T1000 (cell line): ENCODE results near the gene FAM76B.

Source experiments
- DNase-seq: peaks from one replicate; lab custom pipeline; 2025; ENCODE audit warnings: mixed read lengths; lab: John Stamatoyannopoulos, UW

The FAM76B gene

DNA sequence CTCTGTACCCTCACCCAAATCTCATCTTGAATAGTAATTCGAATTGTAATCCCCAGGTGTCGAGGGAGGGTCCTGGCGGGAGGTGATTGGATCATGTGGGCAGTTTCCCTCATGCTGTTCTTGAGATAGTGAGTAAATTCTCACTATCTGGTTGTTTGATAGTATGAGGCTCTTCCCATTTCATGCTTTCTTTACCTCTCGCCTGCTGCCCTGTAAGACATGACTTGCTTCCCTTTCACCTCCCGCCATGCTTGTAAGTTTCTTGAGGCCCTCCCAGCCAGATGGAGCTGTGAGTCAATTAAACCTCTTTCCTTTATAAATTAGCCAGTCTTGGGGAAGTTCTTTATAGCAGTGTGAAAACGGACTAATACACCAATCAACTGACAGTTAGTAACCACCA is 60.1 kb downstream of the FAM76B start:
- DNase-seq, result no peak

GRCh38 chr11:95728790-95729189 is 60.8 kb downstream of the FAM76B start:
- no peak for DNase-seq

DNA sequence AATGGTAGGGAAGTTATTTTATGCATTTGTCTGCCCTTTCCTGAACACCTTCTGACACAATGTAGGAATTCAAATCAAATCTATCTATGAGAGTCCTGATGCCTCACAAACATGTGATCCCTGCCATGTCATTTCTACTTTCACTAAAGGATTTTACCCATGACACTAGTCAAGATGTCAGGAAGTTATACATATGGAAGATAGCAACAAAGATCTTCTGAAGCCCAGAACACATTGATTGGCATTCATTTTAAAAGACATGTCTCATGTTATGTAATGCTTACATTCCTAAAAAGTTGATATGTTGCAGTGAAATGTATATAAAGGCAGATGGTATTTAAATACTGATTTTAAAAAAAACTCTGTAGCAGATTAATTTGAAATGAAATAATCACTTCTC is 61.5 kb downstream of the FAM76B start:
- DNase-seq, result no peak

DNA sequence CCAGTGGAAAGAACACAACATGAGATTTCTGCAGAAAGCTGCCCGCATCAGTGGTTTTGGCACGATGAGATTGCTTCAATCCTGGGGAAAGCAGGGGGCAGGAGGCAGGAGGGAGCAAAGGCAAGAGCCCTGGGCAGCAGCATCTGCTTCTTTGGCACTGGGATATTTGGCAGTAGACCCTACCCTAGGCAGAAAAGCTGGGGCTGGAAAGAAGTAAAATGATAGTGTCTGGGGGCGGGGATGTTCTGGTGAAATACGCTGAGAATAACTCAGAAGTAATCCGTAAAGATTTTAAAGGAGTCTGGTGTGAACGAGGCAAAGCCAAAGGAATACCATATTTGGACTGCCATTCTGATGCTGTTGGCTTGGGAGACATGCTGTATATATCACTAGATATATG is 62.0 kb downstream of the FAM76B start:
- DNase-seq, result no peak

DNA sequence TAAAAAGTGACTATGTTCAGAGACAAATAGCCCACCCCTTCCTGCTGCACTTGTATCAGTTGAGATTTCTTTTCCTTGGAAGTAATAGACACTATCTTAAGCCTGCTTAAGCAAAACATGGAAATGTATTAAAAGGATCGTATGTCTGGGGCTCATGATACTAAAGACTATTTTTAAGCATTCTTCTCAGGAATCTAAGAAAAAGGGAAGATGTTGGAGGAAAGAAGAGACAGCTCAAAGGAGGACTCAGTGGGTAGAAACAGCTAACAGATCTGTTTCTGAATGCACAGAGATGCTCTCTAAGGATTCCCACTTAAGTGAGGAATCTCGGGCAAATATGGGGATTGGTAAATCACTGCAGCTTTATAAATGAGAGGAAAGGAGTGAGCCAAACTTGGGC is 62.5 kb downstream of the FAM76B start:
- no peak for DNase-seq

- DNase-seq, result no peak
Measured at GRCh38 chr11:95725196-95725595, 64.4 kb downstream of the FAM76B start.

DNA sequence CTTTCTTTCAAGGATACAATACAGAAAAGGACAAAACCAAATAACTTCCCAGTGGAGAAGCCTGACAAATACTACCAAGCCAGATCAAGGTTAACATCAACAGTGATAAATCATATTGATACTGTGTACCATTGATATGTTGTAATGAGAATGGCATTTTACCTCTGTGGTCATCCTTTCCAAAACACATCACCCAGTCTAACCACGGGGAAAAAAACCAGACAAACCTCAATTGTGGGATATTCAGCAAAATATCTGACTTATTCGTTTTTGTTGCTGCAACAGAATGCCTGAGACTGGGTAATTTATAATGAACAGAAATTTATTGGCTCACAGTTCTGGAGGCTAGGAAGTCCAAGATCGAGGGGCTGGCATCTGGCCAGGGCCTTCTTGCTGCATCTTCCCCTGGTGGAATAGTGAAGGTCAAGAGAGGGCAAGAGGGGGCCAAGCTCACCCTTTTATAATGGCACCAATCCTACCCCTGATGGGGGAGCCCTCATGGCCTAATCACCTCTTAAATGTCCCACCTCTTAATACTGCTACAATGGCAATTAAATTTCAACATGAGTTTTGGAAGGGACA is 66.1 kb downstream of the FAM76B start:
- no peak for DNase-seq

GRCh38 chr11:95720195-95720594 is 69.4 kb downstream of the FAM76B start:
- no peak for DNase-seq
